Right atrium auricular region (tissue), 2 donors: Measurements from ENCODE around the gene LRRC74A. TPM values are rescaled to one million over a fixed set of nuclear protein-coding genes. Genes with fewer than 3 reads are reported as not detected.
A peak's percentile ranks its signal among the peaks of the same experiment; 100 is the strongest.

Source experiments
- DNase-seq: peaks from one replicate; pipeline ENCODE4 v3.0.0-alpha.2; 2019; ENCODE audit warnings: low spot score
- H3K27ac ChIP-seq, 2 donors: fragments of 200-600 bp; sonication (generic); 1 replicate in 1 of 2; 2 replicates in 1 of 2; pipeline ENCODE4 v1.5.1; 2016 to 2019
- H3K27me3 ChIP-seq, 2 donors: fragments of 200-600 bp; sonication (generic); one replicate each; pipeline versions ENCODE4 v1.5.1 to v1.6.0; 2017 to 2019
- H3K36me3 ChIP-seq: fragments of 200-600 bp; sonication (generic); one replicate; pipeline ENCODE4 v1.5.1; 2016
- H3K4me1 ChIP-seq, 2 donors: fragments of 200-600 bp; sonication (generic); one replicate each; pipeline versions ENCODE4 v1.5.1 to v1.6.0; 2017 to 2019
- H3K4me3 ChIP-seq, 2 donors: fragments of 200-600 bp; sonication (generic); 1 replicate in 1 of 2; 2 replicates in 1 of 2; pipeline ENCODE4 v1.5.1; 2017 to 2019; ENCODE audit warnings: mild to moderate bottlenecking in 1 of 2, moderate library complexity in 1 of 2
- H3K9me3 ChIP-seq, 2 donors: fragments of 200-600 bp; sonication (generic); one replicate each; pipeline ENCODE4 v1.5.1; 2019
- total RNA-seq, 2 donors: library from RNA; depleted of rRNA; stranded (reverse); fragments of >200 nt; gene quantifications; one replicate each; pipeline ENCODE4 v1.1.0, GENCODE V29; 2016
- TF ChIP-seq, protein P1 (sequence below), 2 donors: fragments of 200-600 bp; sonication (generic); IDR thresholded peaks; one replicate each; pipeline ENCODE4 v1.5.1; 2019; ENCODE audit warnings: antibody characterized with exemption in 2 of 2

LRRC74A gene
- total RNA-seq, 2 donors from 2014 or later: not detected

DNA sequence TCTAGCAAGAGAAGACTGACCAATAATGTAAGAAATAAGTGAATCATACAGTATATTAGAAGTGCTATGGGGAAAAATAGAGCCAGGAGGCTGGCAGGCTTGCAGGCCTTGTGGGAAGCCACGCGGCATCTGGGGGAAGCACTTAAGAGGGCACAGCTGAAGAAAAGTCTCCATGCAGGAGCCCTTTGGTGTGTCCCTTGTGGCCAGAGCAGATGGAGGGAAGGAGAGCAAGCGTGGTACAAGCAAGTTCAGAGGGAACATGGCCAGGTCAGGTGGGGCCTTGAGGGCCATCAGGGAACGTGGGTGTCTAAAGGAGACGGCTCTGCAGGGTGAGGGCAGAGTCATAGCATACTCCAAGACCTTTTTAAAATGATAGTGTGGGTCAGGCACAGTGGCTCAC lies 51.7 kb downstream of the LRRC74A start:
- Histone ChIP-seq H3K36me3 (no peaks in the 10 kb centered on the region), H3K4me1 (peaks cover 0 to 4% of the 10 kb centered on the region in 2 donors), H3K9me3 (no peaks in the 10 kb centered on the region), H3K27me3 (no peaks in the 10 kb centered on the region), H3K4me3 (no peak overlapping the region), H3K27ac (no peak overlapping the region)
- TF ChIP-seq, protein P1, sequence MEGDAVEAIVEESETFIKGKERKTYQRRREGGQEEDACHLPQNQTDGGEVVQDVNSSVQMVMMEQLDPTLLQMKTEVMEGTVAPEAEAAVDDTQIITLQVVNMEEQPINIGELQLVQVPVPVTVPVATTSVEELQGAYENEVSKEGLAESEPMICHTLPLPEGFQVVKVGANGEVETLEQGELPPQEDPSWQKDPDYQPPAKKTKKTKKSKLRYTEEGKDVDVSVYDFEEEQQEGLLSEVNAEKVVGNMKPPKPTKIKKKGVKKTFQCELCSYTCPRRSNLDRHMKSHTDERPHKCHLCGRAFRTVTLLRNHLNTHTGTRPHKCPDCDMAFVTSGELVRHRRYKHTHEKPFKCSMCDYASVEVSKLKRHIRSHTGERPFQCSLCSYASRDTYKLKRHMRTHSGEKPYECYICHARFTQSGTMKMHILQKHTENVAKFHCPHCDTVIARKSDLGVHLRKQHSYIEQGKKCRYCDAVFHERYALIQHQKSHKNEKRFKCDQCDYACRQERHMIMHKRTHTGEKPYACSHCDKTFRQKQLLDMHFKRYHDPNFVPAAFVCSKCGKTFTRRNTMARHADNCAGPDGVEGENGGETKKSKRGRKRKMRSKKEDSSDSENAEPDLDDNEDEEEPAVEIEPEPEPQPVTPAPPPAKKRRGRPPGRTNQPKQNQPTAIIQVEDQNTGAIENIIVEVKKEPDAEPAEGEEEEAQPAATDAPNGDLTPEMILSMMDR (IDR thresholded peaks at IDR 0.05): no peak
- DNase-seq: no peak

DNA sequence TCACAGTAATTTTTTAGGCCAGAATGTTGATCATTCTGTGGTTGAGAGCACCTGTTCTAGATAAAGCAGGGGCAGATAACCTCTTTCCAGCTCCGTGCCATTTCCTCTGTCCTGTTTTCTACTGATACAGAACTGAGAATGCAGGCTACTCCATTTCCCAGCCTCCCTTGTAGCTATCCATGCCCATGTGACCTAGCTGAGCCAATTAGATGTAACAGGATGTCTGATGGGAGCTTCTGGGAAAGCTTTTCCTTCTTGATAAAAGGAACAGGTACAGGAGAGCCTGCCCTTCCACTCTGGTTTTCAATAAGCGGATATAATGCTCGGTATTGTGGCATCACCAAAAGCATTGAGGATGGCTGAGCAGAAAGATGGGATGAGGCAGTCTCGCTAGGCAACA lies 54.2 kb downstream of the LRRC74A start:
- no peak overlapping the region for H3K4me3 ChIP-seq
- no peak overlapping the region for H3K27ac ChIP-seq
- H3K27me3 ChIP-seq: no peaks in the 10 kb centered on the region
- no peaks in the 10 kb centered on the region for H3K9me3 ChIP-seq
- H3K4me1 ChIP-seq: peaks cover 0 to 25% of the 10 kb centered on the region in 2 donors
- no peak for DNase-seq
- TF ChIP-seq, protein P1 (IDR thresholded peaks at IDR 0.05): no peak
- no peaks in the 10 kb centered on the region for H3K36me3 ChIP-seq

DNA sequence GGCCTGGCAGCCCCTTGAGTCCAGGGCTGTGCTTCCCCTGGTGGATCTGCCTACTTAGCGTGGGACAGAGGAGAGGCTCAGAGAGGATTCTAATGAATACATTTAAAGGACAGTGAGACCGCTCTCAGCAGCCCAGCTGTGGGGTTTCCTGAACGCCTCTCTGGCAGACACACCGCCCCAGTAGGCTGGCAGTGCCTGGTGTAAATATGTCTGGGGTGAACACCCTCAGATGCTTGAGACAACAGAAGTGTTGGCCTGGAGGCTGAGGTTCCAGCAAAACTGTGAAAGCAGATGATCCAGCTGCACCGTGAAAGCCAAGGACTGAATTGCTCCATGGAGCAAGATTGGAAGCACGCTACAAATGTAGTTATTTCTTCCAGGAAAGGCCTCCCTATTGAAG lies 55.1 kb downstream of the LRRC74A start:
- no peaks in the 10 kb centered on the region for H3K9me3 ChIP-seq
- no peaks in the 10 kb centered on the region for H3K36me3 ChIP-seq
- H3K27me3 ChIP-seq: no peaks in the 10 kb centered on the region
- no peak overlapping the region for H3K4me3 ChIP-seq
- no peak for DNase-seq
- H3K27ac ChIP-seq: no peak overlapping the region
- TF ChIP-seq, protein P1 (IDR thresholded peaks at IDR 0.05): no peak
- H3K4me1 ChIP-seq: peaks cover 0 to 30% of the 10 kb centered on the region in 2 donors

DNA sequence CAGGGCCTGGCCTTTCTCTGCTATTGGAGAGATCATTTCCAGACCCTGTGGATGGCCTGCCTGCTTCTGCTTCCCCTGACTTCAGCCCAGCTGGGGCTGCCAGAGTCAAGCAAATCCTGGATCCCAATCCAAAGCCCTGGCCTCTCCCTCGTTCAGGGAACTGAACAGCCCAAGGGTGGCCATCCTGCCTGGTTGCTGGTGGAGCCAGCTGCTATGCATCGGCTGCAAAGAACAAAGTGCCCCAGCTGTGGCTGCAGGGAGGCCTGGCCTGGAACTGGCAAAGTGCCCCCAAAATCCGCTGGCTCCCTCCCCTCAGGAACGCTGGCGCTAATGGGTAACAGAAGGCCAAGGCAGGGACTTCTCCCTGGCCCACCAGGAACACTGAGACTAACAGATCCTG lies 56.4 kb downstream of the LRRC74A start:
- Histone ChIP-seq H3K4me3 (no peak overlapping the region), H3K36me3 (no peaks in the 10 kb centered on the region), H3K4me1 (peaks cover 0 to 36% of the 10 kb centered on the region in 2 donors), H3K27ac (no peak overlapping the region), H3K27me3 (no peaks in the 10 kb centered on the region), H3K9me3 (no peaks in the 10 kb centered on the region)
- TF ChIP-seq, protein P1 (IDR thresholded peaks at IDR 0.05): no peak
- DNase-seq: no peak

DNA sequence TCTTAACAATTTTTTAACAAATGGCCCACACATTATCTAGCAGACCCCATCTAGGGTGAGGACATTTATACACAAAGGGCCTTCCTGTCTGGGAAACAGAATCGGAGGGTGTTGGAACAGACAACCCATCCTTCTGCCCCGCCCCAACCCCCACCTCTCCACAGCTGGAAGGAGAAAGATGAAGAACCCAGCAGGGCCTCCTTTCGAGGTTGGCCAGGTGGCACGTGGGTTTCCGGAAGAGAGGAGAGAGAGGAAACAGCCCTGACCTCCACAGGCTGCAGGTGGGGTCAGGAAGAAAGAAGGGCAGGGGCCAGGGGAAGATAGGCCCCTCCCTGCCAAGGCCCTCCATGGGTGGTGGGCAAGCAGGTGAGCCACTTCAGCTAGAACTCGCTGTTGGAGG lies 57.2 kb downstream of the LRRC74A start:
- no peaks in the 10 kb centered on the region for H3K9me3 ChIP-seq
- DNase-seq: no peak
- no peaks in the 10 kb centered on the region for H3K36me3 ChIP-seq
- TF ChIP-seq, protein P1 (IDR thresholded peaks at IDR 0.05): no peak
- H3K4me3 ChIP-seq: no peak overlapping the region
- H3K27me3 ChIP-seq: no peaks in the 10 kb centered on the region
- no peak overlapping the region for H3K27ac ChIP-seq
- H3K4me1 ChIP-seq: peaks cover 0 to 36% of the 10 kb centered on the region in 2 donors

DNA sequence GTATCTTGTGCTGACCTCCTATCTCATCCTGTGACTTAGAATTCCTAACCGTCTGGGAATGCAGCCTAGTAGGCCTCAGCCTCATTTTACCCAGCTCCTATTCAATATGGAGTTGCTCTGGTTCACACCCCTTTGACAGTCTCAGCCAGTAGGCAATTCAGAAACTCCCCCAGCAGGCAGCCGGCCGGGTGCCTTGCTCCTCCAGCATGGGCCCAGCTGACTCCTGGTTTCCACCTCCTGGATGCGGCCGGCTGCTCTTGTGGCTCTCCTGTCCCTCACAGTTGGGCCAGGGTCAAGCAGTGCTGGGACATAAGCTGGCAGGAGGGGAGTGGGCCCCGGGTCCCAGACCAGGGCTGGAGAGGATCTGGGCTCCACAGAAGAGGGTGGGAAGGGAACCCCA lies 58.2 kb downstream of the LRRC74A start:
- TF ChIP-seq, protein P1 (IDR thresholded peaks at IDR 0.05): no peak
- DNase-seq: no peak
- H3K27ac ChIP-seq: peak overlapping the region; percentile 54 to 63

More for the DNA sequence above, 58.2 kb downstream of the LRRC74A start:
- Histone ChIP-seq H3K4me3 (no peak overlapping the region), H3K36me3 (no peaks in the 10 kb centered on the region), H3K27me3 (no peaks in the 10 kb centered on the region), H3K4me1 (peaks cover 0 to 36% of the 10 kb centered on the region in 2 donors), H3K9me3 (no peaks in the 10 kb centered on the region)
